HS-5 (cell line): ENCODE results near the gene MAF.

Source experiments
- DNase-seq: peaks from one replicate; pipeline ENCODE4 v3.0.0-alpha.2; 2012; ENCODE audit warnings: low read depth

MAF gene

GRCh38 chr16:79600638-79601091 is at the start of gene MAF:
MAF (minus strand) TSS chr16:79600737; CDS start chr16:79599902, 835 bp downstream.
- no peak for DNase-seq

DNA sequence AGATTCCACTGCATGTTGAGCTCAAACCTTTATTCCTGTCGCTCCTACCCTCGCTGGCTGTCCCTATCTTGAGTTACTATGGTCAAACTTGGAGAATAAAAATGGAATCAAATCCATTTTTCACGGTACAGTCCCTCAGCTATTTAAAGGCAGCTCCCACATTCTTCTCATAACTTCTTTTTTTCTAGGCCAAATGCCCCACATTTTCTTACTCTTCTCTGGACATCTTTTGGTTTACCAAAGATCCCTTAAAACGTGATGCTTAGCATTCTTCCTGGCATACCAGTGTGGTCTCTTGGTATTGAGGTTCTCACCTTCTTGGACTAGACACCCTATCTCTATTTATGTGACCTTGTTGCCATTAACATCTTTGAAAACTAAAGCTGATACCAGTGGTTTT is 48.3 kb upstream of the MAF start:
- DNase-seq = no peak

DNA sequence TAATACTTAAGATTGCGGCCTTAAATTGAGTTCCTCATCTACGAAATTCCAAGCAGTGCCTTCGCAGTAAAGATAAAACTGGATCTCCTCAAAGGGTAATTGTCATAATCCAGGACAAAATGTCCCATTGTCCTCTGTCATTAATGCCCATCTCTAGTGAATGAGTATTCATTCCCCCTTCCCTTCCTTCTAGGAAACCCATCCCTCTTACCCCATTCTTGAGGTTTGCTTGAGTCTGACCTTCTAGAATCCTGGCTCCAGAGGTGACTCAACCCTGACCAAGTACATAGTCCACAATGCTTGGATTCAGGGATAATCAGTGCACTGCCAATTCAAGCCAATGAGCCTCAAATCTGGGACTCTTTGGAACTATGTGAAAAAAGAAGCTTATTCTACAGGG is 47.0 kb upstream of the MAF start:
- no peak for DNase-seq

DNA sequence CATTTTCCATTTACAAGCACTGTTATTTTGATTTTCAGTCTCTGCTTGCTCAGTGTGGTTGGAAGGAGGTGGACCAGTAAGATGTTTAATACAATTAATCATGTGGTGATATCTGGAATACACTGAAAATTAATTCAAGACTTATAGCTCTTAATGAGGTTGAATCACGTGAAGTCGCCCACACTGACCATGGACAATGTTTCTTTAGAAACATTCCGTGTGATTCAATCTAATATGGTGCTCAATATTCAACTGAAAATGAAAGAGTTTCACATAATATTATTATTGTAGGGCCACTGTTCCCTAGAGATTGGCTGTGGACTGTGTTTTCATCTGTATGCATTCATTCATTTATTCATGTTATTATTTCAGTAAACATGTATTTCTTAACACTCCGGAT is 45.2 kb upstream of the MAF start:
- no peak for DNase-seq

DNA sequence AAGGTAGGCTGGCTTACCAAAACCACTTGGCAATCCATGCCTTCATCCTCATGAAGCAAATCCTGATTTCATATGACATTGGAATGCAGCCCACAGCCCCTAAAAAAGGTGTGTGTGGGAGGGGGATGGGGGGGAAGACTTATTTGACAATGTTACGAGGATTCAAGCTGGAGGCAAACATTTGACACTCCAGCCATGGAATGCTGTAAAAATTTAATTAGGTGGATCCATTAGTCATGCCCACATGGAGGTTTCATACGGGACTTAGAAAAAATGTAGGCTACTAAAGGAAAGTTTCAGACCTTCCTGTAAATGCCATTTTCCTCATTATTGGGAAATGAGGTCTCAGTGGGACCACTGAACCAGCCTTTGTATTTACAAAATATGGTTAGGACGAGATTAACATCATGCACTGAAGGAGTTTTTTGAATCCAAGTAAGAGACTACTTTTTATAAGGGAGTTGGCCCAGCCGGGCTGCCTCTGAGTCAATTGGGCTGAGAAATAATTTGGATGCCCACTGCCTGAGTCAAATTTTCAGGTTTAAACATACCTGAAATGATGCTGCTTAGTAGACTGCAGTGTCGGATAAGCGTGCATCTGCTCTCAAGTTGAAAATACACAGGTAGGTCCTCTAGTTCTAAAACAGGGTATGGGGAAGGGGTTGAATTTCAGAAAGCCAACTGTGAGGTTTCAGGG is 44.6 kb upstream of the MAF start:
- DNase-seq = no peak

DNA sequence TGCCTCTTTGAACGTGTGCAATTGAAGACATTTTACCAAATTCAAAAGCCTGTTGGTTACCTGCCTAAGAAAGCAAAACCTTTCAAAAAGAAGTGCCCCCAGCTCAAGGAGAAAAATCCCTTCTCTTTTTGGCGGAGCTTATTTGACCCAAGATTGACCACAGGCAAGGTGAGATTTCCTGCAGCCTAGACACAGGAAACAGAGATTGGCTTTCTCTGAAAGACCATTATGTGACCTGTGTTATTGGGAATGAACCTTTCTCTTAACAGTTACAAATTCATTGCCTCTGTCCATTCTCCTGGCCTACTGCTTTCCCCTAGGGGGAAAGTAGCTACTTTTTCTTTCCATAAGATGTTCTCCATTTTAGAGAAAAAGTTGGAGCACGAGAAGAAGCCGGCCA is 42.1 kb upstream of the MAF start:
- no peak for DNase-seq

DNA sequence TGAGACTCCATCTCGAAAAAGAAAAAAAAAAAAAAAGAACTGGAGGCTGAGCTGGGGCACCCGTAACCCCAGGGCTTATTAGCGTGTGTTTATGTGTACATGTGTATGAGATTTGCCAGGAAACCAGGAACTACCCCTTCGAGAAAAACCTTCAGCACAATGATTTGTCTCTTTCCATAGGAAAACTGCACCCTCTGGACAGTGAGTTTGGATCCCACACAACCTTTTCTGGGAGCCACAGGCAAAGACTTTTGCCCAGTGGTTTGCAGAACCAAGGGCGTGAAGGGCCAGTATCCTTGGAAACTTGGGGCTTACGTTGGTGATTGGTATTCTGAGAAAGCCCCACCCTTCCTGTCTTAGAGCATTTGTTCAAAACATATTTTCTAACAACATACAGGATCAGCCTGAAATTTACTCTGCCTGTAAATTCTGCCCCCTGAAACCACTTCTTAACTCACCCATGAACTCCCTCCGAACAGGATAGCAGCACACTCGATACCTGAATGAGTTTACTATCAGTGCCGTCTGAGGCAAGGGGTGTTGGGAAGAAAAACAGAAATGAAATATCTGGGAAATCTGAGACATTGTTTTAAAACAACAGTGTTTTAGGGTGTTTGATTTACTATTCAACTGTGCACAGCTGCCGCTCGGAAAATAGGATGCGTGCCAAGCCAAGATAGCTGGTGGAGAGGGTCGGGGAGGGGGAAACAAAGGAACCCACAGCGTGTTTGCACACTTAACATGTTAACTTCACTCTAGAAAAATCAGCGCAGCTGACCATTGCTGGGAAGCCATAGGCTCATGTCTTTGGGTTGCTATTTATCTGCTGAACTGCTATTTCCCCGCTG is 40.2 kb upstream of the MAF start:
- no peak for DNase-seq

- no peak for DNase-seq
These were observed 39.2 kb upstream of the MAF start for GRCh38 chr16:79639576-79640311.

DNA sequence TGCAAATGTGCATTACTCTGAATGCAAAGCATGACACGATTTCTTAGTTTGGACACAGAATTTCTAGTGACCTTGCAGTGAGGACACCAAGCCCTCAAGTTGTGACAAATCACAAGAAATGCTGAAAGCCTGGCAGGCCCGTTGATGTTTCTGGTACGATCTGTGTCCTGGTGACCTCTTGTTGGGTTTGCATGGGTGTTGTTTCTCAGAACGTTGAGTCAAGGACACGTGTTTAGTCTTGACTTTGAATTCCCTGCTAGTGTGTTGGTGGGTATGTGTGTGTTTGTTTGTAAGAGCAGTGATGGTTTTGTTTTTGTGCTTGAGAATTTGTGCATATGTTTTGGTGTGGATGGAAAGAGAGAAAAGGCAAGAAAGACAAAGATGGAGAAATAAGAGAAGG is 37.8 kb upstream of the MAF start:
- DNase-seq = no peak

DNA sequence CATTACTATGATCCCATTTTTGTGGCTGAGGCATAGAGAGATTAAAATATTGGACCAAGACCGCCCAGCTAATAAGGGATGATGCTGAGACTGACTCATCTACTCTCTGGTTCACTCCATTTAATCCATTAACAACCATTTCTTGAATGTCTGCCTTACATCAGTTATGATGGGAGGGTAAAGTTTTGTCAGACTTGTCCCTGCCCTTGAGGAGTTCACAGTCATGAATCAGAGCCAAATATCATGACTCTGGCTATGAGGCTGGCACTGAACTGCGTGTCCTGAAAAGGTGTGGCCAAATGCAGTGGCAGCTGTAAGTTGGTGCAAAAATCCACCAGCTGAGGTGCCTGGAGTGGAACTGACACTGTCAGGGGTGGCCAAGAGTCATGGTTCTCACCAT is 35.0 kb upstream of the MAF start:
- no peak for DNase-seq

DNA sequence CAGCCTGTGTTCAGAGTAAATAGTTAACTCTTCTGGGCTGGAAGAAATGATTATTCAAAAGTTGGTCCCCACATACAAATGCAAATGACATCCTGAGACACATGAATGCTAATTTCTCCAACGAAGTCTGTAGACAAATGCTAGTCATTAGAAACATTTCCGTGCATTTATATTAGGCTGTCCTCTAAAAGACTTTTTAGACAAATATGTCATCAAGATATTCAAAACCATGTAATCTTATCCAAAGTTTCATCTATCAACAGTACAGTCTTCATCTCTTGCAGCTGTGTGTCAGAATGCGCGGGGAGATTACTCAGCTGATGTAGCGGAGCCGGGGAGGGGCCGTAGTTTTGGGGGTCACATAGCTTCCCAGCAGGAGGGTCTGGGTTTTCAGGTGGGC is 33.8 kb upstream of the MAF start:
- no peak for DNase-seq

- DNase-seq = no peak
These were observed 31.8 kb upstream of the MAF start for GRCh38 chr16:79632289-79632688.

GRCh38 chr16:79628988-79629387 is 28.5 kb upstream of the MAF start:
- DNase-seq = no peak

GRCh38 chr16:79628501-79628975 is 28.0 kb upstream of the MAF start:
- DNase-seq = no peak

DNA sequence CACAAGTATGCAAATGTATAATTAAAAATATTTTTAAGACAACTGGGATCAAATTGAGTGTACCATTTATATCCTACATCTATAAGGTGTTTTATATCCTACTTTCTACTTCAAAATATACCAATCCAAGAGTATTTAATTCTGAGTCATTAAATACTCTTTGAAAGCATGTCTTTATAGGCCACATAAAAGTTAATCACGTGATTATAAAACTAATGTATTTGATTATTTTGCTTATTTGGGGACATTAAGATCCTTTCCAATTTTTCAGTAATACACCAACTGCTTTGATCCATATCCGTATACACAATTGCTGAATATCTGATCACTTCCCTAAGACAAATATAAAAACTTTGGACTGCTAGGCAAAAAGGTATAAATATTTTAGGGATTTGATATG is 26.6 kb upstream of the MAF start:
- DNase-seq = no peak

- no peak for DNase-seq
These were observed 25.2 kb upstream of the MAF start for GRCh38 chr16:79625738-79626137.

DNA sequence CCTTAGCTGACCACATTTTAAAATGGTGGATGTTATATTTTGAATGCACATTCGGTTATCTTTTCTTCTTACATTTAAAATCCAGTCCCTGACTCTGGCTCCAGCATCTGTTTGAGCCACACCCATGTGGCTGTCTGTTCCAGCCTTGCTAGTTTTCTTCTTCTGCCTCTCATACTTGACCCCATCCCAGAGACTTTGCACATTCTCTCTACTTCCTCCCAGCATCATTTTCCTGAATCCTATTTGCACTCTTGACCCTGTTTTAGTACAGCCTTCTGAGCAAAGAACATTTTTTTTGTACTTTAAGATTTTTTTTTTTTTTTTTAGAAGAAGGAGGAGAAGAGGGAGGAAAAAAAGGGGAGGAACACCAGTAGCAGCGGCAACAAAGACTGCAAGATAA is 23.3 kb upstream of the MAF start:
- no peak for DNase-seq

DNA sequence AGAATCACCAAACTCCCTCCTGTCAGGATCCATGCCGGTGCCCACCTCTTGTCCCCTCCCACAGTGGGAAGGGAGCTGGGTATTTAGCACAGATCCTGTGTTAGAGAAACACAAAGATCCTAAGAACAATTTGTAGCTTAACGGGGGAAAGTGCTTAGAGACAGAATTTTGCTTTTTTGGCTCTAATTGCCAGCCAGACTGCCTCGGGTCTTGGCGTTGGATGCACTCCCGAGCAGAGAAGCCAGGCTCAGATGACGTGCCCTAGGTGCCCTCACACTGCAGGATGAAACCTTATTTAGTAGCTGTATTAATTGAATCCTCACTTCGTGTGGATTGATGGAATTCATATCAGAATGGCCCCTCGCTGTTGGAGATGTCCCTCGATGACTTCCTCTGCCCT is 22.5 kb upstream of the MAF start:
- no peak for DNase-seq

- no peak for DNase-seq
These were observed 20.5 kb upstream of the MAF start for GRCh38 chr16:79621027-79621426.

- no peak for DNase-seq
These were observed 18.1 kb upstream of the MAF start for GRCh38 chr16:79618692-79619050.

DNA sequence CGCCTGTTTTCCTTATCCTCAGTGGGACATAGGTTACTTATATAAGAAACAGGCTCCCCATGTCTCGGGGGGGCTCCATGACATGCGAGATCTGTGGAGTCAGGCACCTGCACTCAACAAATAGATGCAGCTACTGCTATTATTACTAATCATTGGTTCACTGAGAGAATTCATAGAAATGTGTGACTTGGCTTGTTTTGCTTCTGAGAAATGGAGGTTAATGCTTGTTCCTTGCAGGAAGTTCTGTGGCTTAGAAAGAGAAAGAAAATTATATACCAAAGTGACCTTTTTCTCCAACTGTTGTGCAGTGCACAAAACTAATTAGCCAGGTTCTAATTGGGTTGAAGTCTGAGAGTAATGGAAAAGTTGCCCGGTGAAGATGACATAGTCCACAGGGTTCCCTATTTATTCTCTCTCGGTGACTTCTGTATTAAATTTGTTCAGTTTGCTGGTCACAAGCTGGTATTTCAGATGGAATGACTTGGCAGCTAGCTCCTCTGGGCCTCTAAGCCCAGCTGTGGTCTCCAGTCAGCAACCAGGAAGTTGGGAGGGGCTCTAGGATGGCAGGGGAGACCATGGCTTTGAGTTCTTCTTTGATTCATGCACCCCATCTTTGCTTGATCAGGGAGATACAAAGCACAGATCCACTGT is 17.6 kb upstream of the MAF start:
- no peak for DNase-seq

GRCh38 chr16:79613009-79613408 is 12.5 kb upstream of the MAF start:
- DNase-seq = no peak
